Stimulated activated CD4-positive, alpha-beta T cell treated with anti-CD3 and anti-CD28 coated beads, Interleukin-4, amount 100 ng/mL, for 48 hours (primary cell): ENCODE data around the gene ATP9A.
"Not testable (repeated sequence)": the region's sequence is repeated elsewhere in the genome, so short reads cannot be mapped to it uniquely, and the experiment has no call there.

Source experiments
- DNase-seq, 2 donors: peaks; one replicate each; pipeline ENCODE4 v3.0.0-alpha.2; 2020; ENCODE audit warnings: low read depth in 2 of 2

ATP9A gene

GRCh38 chr20:51725584-51726176, 42.5 kb downstream of the ATP9A start:
- no peak for DNase-seq

- not testable (repeated sequence) for DNase-seq
Observed at GRCh38 chr20:51723026-51723425, 45.2 kb downstream of the ATP9A start.

- DNase-seq, result not testable (repeated sequence)
Observed at GRCh38 chr20:51722246-51722645, 45.9 kb downstream of the ATP9A start.

GRCh38 chr20:51720854-51721253, 47.3 kb downstream of the ATP9A start:
- no peak for DNase-seq

GRCh38 chr20:51720384-51720783, 47.8 kb downstream of the ATP9A start:
- DNase-seq, result no peak

- no peak for DNase-seq
Observed at GRCh38 chr20:51715856-51716185, 52.4 kb downstream of the ATP9A start.

GRCh38 chr20:51715163-51715855, 52.9 kb downstream of the ATP9A start:
- DNase-seq, result no peak

GRCh38 chr20:51713213-51713598, 55.0 kb downstream of the ATP9A start:
- no peak for DNase-seq

- no peak for DNase-seq
Observed at GRCh38 chr20:51712501-51713212, 55.5 kb downstream of the ATP9A start.

- no peak for DNase-seq
Observed at GRCh38 chr20:51711426-51711825, 56.8 kb downstream of the ATP9A start.

GRCh38 chr20:51710361-51710894, 57.8 kb downstream of the ATP9A start:
- DNase-seq, result no peak

GRCh38 chr20:51705400-51705799, 62.8 kb downstream of the ATP9A start:
- no peak for DNase-seq

GRCh38 chr20:51703400-51704287, 64.5 kb downstream of the ATP9A start:
- DNase-seq, result no peak

- DNase-seq, result no peak
Observed at GRCh38 chr20:51702556-51702955, 65.6 kb downstream of the ATP9A start.

GRCh38 chr20:51700809-51701285, 67.3 kb downstream of the ATP9A start:
- DNase-seq, result no peak

GRCh38 chr20:51698252-51698651, 69.9 kb downstream of the ATP9A start:
- DNase-seq, result no peak

- no peak for DNase-seq
Observed at GRCh38 chr20:51697096-51697826, 70.9 kb downstream of the ATP9A start.

GRCh38 chr20:51696304-51697071, 71.7 kb downstream of the ATP9A start:
- DNase-seq, result no peak

GRCh38 chr20:51695574-51696303, 72.5 kb downstream of the ATP9A start:
- no peak for DNase-seq
